Measurements from ENCODE around the gene UBE2QL1.

GRCh38 chr5:6458833-6459232, 10.2 kb downstream of the UBE2QL1 start:
- TF ChIP-seq GATA3 (IDR thresholded peaks at IDR 0.05; ENCODE audit: low read depth, low read length): no peak
- no peak for TF ChIP-seq GATA2 (IDR thresholded peaks at IDR 0.05; ENCODE audit: low read depth, low read length)

Measured in SH-SY5Y (cell line).